Measurements from ENCODE around the gene C5orf58. TPM values are rescaled to one million over a fixed set of nuclear protein-coding genes. Genes with fewer than 3 reads are reported as not detected.
A peak's percentile ranks its signal among the peaks of the same experiment; 100 is the strongest.

The C5orf58 gene
- total and polyA plus RNA-seq, 9 of the 15 experiments (the other 6 are each of a cell fraction or from before 2014, with no cell fraction given): 1.5 to 7.6 (median 5.3) TPM

- TF ChIP-seq ZNF696 (CRISPR knock-in tag; conservative IDR thresholded peaks at IDR 0.05) (no peak), FOXA3 (CRISPR knock-in tag; conservative IDR thresholded peaks at IDR 0.05 in 1 of 2, IDR thresholded peaks at IDR 0.05 in 1 of 2) (no peak), EHMT2 (IDR thresholded peaks at IDR 0.05) (no peak), POLR3A (IDR thresholded peaks at IDR 0.05; ENCODE audit: borderline replicate concordance, extremely low read depth, insufficient read depth, insufficient read length) (no peak), PHF8 (IDR thresholded peaks at IDR 0.05; ENCODE audit: borderline replicate concordance, low read length) (no peak)
Observed at GRCh38 chr5:170293273-170293672, 60.5 kb downstream of the C5orf58 start (continued).

- Histone ChIP-seq H3K36me3 (ENCODE audit: control insufficient read depth, insufficient read depth, low read length) (0 out of 3 replicates have a peak, but pooled peaks cover 5% of the 10 kb centered on the region), H3K4me1 (replicated peaks in 1 of 2; ENCODE audit: control insufficient read depth in 2 of 2, insufficient read depth in 2 of 2, low read length in 2 of 2) (peaks cover 0 to 24% of the 10 kb centered on the region in 2 experiments; a peak in 3 of 5 replicates), H3K79me2 (ENCODE audit: control insufficient read depth, insufficient read depth, low read length) (peaks cover 39% of the 10 kb centered on the region), H4K20me1 (replicated peaks; ENCODE audit: control insufficient read depth, insufficient read depth, low read length) (no peaks in the 10 kb centered on the region; the same call in 1 of the 2 replicates), H3K9me1 (ENCODE audit: control insufficient read depth, insufficient read depth, low read length) (no peaks in the 10 kb centered on the region), H3K27me3 (ENCODE audit: control insufficient read depth in 2 of 2, insufficient read depth in 2 of 2, low read length in 2 of 2) (no peaks in the 10 kb centered on the region), H3K4me3 (no peak overlapping the region), H3K4me2 (ENCODE audit: insufficient read depth, low read length) (no peak overlapping the region; the same call in 1 of the 2 replicates), H3K27ac (ENCODE audit: extremely low read depth, low read depth, low read length) (no peak overlapping the region), H3K9ac (ENCODE audit: insufficient read depth in 1 of 2, low read depth in 2 of 2, low read length in 2 of 2) (no peak overlapping the region), H2AFZ (ENCODE audit: low read depth, low read length) (no peak overlapping the region), H3K9me3 (replicated peaks; ENCODE audit: control insufficient read depth, insufficient read depth, low read depth, low read length) (no peaks in the 10 kb centered on the region)
- intact Hi-C loops (cut with micrococcal nuclease): no loop called here
- no peak for ATAC-seq
- TF ChIP-seq POLR2H (tag; IDR thresholded peaks at IDR 0.05; ENCODE audit: low read depth): peak; percentile 51; the same call in 1 of the 2 replicates
- TF ChIP-seq PHF20 (IDR thresholded peaks at IDR 0.05; ENCODE audit: partially characterized antibody): no peak
- POLR2A ChIA-PET: interaction anchor here (1.6 to 2.7 kb wide), 2 partner anchors 11 to 19 kb away, joined by 5 to 8 read pairs; no protein-coding TSS in a partner anchor
- BruUV-seq (replicated peaks): no TSS peak
- WGBS (ENCODE audit: insufficient coverage, low coverage, missing lambda C conversion rate): 27% methylated on average over 3 of the region's 3 CpGs
- CTCF ChIA-PET (ENCODE audit: low intra/inter-chr PET ratio): no interaction called here
- in situ Hi-C loops (cut with MboI): no loop called here
- no peak for FAIRE-seq
- DNase-seq (ENCODE audit: extremely low read depth in 1 of 4, low spot score in 3 of 4): no peak
Observed at GRCh38 chr5:170294057-170294456, 61.3 kb downstream of the C5orf58 start.
